ENCODE measurements around the gene TFEC. TPM values are rescaled to one million over a fixed set of nuclear protein-coding genes. Genes with fewer than 3 reads are reported as not detected.

The TFEC gene
- total and polyA plus RNA-seq, 2 experiments from 2014 or later = not detected

GRCh38 chr7:115937960-115938359, 92.6 kb downstream of the TFEC start (continued):
- TF ChIP-seq REST (IDR thresholded peaks at IDR 0.05; ENCODE audit: unreplicated experiment) = no peak

GRCh38 chr7:115933471-115933870, 97.1 kb downstream of the TFEC start:
- H2AFZ ChIP-seq = no peak overlapping the region
- no peaks in the 10 kb centered on the region for H3F3A ChIP-seq (replicated peaks; ENCODE audit: low read depth)
- peaks cover 3% of the 10 kb centered on the region; the same call in 1 of the 2 replicates for H3K4me1 ChIP-seq (ENCODE audit: insufficient read depth)
- Mint-ChIP-seq H3K36me3 (ENCODE audit: low read depth) (no peaks in the 10 kb centered on the region), H3K4me1 (peaks cover 3% of the 10 kb centered on the region; the same call in 2 of the 3 replicates), H3K27ac (no peak overlapping the region), H3K9me3 (no peaks in the 10 kb centered on the region), H3K4me3 (no peak overlapping the region), H3K27me3 (ENCODE audit: insufficient read depth, low read depth, poor library complexity) (no peaks in the 10 kb centered on the region)
- no peaks in the 10 kb centered on the region for H4K20me1 ChIP-seq (replicated peaks; ENCODE audit: insufficient read depth)
- ATAC-seq = no peak
- no peak overlapping the region for H3K27ac ChIP-seq (ENCODE audit: low read depth)
- H3K4me2 ChIP-seq = no peak overlapping the region
- DNase-seq (ENCODE audit: low spot score) = no peak
- no peaks in the 10 kb centered on the region for H3K9me2 ChIP-seq (ENCODE audit: insufficient read depth)
- no peak overlapping the region for H3K4me3 ChIP-seq
- no peaks in the 10 kb centered on the region for H3K27me3 ChIP-seq (ENCODE audit: insufficient read depth)
- H3K79me2 ChIP-seq (replicated peaks; ENCODE audit: insufficient read depth) = no peaks in the 10 kb centered on the region
- H3K36me3 ChIP-seq (ENCODE audit: insufficient read depth) = no peaks in the 10 kb centered on the region
- TF ChIP-seq JUNB (IDR thresholded peaks at IDR 0.05; ENCODE audit: unreplicated experiment) (no peak), ETS1 (IDR thresholded peaks at IDR 0.05) (no peak), REST (IDR thresholded peaks at IDR 0.05; ENCODE audit: unreplicated experiment) (no peak), EZH2 (IDR thresholded peaks at IDR 0.05; ENCODE audit: low read depth, unreplicated experiment) (no peak), ZNF114 (CRISPR knock-in tag; IDR thresholded peaks at IDR 0.05) (no peak), ZNF331 (CRISPR knock-in tag; IDR thresholded peaks at IDR 0.05; ENCODE audit: low read depth) (no peak), CREB1 (CRISPR knock-in tag; IDR thresholded peaks at IDR 0.05; ENCODE audit: low read depth) (no peak), CTCF (conservative IDR thresholded peaks at IDR 0.05; ENCODE audit: low read depth in 2 of 2) (no peak), EZH2phosphoT487 (IDR thresholded peaks at IDR 0.05; ENCODE audit: unreplicated experiment) (no peak)

Measured in GM23338 (cell line).